HL-60/S4 treated with phorbol 12-myristate 13-acetate at 8.2 ng/mL for 4 days and 3 days (cell line): Measurements from ENCODE around the gene PHYHD1.

ENCODE experiments used
- in situ Hi-C: fragments of 300-500 bp; cut with MboI; formaldehyde crosslinking; loops from 2 replicates; pipeline ENCODE4 v1.15.0; 2022; ENCODE audit warnings: low sequenced_read_pairs

PHYHD1 gene

DNA sequence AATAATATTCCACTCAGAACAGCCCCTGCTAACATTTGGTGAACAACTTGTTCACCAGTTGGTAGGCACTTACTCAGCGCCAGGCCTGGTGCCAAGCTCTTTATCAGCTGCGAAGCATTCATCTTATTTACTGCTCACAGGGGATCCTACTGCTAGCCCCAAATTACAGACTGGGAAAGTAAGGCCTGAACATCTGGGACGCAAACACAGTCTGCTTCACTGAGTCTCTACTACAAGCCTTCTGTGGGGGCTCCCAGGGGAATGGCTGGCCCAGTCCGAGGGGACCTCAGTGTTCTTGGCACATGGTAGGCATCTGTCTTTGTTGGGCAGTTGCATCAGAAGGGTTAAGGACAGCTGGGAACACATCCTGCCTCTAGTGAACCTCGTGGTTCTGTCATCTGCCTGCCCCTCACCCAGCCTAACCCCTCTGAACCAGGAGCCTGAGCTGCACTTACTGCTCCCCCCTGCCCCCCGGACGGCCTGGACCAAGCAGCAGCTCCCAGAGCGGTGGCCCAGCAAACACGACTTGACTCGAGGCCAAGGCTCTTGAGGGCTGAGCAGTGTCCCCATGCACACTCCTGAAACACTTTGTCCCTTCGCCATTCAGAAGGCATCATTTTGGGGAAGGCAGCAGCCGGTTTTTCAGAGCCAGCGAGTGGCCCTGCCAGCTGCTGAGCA lies at the start of gene PHYHD1:
PHYHD1 (plus strand) TSS at position 602 of the 678 bp plus-strand sequence. CDS start 1,342 bp downstream, outside the sequence.
- in situ Hi-C loops = loop anchor here (10.0 kb wide), 1 partner anchor 66 kb away; no protein-coding TSS in a partner anchor

DNA sequence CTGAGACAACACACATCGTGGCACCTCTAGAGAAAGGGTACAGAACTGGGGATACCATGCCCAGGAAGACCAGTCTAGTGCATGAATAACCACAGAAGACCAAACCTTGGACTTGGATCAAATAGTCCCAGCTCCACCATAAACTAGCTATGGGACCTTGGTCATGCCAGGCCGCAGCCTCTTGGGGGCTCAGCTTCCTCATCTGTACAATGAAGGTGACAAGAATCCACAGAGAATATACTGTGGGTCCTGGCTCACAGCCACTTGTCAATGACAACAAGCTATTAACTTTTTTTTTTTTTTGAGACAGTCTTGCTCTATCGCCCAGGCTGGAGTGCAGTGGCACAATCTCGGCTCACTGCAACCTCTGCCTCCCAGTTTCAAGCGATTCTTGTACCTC lies 42.9 kb upstream of the PHYHD1 start:
- in situ Hi-C loops = no loop called here

DNA sequence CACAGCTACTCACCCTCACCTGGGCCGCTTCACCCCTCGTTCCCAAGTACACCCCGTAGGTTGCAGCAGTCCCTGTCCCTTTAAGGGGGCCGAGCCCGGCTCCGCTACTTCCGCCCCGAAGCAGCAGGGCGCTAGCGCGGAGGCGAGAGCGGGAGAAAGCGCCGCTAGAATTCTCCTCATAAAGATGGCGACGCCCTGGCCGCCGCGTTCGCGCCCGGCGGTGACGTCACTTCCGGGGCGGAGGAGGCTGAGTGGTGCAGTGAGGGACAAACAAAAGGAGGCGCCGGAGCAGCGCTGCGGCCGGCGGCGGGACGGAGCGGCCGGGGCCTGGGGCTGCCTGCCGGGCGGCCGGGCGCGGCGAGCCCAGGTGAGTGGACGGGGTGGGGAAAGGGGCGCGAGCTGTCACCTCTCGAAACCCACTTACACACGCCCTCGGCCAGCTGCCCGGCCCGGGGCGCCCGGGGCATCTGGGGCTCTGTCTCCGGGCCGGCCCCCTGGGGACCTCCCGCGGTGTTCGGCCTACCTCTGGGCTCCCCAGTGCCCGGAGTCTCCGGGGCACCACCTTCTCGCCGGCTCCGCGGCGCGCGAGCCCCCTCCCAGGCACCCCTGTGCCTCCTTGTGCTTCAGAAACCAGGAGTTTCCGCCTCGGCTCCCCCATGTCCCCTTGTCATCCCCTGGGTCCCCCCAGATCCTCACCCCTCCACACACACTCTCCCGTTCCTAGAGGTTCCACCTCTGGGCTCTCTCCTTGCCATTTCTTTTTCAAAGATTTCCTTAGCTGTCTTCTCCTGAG lies 38.7 kb upstream of the PHYHD1 start, which contains the start of the genes KYAT1 and LRRC8A:
KYAT1 (minus strand) TSS at position 67 of the 793 bp plus-strand sequence. CDS start 36,545 bp downstream, outside the sequence.
LRRC8A (plus strand) TSS at position 250 of the 793 bp plus-strand sequence. CDS start 25,032 bp downstream, outside the sequence.
- in situ Hi-C loops = no loop called here

DNA sequence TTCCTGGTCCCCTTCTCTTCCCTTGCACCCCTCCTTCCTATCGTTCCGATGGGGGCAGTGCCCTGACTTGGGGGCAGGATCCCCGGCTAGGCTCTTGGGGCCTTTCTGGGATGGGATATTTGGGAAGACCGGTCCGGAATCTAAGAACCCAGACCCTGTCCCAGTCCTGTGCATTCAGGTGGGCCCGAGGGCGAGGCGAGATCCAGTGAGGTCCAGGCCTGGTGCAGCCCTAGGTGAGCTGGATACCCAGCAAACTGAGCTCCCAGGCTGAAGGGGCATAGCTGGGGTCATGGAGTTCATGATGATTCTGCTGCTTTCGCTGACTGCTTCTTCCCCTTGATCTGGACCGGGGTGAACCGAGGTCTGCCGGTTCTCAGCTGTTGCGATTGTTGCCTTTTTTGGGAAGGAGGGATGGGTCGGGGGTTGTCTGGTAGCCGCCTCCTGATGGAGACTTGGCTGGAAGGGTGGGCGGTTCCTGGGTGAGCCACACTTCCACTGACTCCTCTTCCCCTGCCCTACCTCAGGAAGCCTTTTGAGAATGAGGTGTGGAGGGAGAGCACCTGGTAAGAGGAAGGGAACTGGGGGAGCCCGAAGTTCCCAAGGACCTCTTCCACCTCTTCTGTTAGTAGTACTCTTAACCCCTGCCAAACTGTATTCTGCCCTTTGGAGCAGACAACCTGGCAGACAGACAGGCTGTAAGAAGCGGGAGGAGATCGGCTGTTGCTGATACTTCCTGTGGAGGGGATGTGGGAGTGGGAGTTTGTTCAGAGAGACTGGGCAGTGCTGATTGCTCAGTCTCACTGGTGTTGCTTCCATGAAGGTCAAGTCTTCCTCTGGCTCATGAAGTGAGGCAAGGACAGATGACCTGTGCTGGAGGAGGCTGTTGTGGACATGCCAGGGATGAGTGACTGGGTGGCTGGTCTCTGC lies 37.8 kb upstream of the PHYHD1 start:
- in situ Hi-C loops = no loop called here

DNA sequence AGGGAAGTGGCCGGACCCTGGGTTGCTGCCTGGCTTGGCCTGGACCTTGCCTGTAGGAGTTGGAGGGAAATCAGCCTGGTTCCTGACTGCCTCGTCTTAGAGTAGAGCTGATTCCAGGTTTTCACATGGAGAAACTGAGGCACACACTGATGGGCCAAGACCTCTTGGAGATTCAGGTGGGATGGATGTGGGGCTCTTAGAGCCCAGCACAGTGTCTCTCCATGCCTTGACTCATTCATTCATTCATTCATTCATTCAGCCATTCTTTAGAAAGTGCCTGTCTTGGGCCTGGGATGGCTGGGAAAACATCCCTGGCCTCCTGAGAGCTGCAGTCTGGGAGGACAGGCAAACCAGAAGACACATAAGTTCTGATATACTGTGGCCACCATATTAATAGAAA lies 36.6 kb upstream of the PHYHD1 start:
- in situ Hi-C loops = no loop called here

GRCh38 chr9:128885376-128885775 lies 35.4 kb upstream of the PHYHD1 start:
- in situ Hi-C loops = no loop called here

DNA sequence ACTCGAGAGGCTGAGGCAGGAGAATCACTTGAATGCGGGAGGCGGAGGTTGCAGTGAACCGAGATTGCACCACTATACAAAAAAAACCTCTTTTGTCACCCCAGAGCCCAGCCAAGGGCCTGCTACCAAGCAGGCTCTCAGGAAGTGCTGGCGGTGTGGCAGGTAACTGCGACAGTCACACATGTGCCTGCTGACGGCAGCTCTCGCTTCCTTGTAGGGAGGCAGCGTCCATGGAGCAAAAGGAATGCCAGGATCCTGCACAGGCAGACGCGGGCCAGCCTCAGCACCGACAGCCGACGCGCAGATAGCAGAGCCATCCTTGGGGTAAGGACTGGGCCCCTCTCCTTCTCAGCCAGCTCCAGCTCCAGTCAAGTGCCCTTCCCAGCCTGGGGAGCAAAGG lies 35.0 kb upstream of the PHYHD1 start:
- in situ Hi-C loops = no loop called here

DNA sequence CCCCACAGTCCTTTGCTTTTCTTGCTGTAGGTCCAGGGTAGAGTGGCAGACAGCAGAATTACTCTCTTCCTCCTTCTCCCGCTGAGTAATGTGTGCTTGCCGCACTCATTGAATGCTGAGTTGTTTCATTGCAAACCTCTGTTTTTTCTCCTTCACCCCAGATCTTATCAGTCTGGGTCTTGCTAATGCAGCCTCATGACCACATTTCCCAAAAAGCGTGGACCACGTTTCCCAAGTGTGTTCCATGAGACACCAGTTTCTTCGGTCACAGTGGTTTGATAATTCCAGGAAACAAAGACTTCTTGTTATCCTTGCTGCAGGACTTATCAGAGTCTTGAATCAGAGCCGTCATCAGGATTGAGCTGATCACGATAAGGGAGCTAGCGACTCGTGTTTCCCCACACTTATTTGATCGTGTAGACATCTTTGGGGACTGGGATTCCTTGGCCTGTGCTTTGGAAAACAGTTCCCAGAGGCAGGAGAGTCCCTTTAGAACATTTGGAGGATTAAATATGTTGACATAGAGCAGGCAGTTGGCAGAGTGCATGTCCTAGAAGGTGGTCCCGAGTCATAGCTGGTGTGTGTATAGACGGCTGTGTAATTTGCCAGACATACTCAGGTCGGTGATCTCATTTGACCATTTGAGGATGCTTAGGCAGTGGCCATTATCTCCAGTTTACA lies 34.4 kb upstream of the PHYHD1 start:
- in situ Hi-C loops = no loop called here

DNA sequence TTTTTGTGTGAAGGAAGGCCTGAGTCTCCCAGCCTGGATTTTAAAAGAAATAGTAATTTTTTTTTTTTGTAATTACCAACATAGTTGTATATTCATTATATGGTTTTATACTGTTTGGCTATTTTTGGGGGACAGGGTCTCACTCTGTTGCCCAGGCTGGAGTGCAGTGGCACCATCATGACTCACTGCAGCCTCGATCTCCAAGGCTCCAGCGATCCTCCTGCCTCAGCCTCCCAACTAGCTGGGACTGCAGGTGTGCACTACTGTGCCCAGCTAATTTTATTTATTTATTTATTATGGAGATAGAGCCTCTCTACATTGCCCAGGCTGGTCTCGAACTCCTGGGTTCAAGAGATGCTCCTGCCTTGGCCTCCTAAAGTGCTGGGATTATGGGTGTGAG lies 33.7 kb upstream of the PHYHD1 start:
- in situ Hi-C loops = no loop called here

GRCh38 chr9:128887914-128888350 lies 32.9 kb upstream of the PHYHD1 start:
- in situ Hi-C loops = no loop called here

- in situ Hi-C loops = no loop called here
Observed at GRCh38 chr9:128891321-128892220, 29.2 kb upstream of the PHYHD1 start.

GRCh38 chr9:128892221-128892921 lies 28.4 kb upstream of the PHYHD1 start:
- in situ Hi-C loops = no loop called here

GRCh38 chr9:128893354-128893753 lies 27.4 kb upstream of the PHYHD1 start:
- in situ Hi-C loops = no loop called here

DNA sequence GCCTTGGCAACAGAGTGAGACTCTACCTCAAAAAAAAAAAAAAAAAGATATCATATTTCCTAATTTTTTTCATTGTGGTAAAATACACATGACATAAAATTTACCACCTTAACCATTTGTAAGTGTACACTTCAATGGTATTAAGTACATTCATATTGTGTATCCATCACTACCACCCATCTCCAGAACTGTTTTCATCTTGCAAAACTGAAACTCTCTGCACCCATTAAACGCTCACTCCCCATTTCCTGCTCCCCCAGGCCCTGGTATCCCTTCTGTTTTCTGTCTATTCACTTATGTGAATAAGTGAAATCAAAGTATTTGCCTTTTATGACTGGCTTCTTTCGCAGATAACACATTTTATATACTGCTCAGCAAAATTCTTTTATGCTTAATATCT lies 26.0 kb upstream of the PHYHD1 start:
- in situ Hi-C loops = no loop called here

DNA sequence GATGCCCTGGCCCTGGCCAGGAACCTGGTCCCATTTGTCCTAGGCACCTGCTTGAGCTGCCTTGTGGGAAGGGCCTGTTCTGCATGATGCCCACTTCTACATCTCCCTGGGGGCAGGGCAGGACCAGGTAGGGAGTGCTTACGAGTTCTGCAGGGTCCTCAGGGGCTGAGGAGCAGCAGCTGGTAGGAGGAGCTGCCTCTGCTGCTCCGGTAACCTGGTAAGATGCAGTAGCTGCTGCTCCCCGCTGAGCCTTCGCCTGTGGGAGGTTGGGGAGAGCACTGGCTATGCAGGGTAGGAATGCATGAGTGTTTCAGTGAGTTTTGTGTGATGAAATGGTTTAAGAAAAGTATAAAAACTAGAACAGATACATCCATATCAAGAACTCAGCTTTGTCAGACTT lies 25.2 kb upstream of the PHYHD1 start:
- in situ Hi-C loops = no loop called here

GRCh38 chr9:128898382-128898781 lies 22.4 kb upstream of the PHYHD1 start:
- in situ Hi-C loops = no loop called here

- in situ Hi-C loops = no loop called here
Observed at GRCh38 chr9:128898845-128899565, 21.8 kb upstream of the PHYHD1 start.
